Stimulated activated CD4-positive, alpha-beta T cell treated with anti-CD3 and anti-CD28 coated beads, Interleukin-15, amount 100 ng/mL, for 1 hour (primary cell): ENCODE results near the gene SOX18.

ENCODE experiments used
- DNase-seq, 2 donors: peaks; one replicate each; pipeline ENCODE4 v3.0.0-alpha.2; 2020; ENCODE audit warnings: low read depth in 1 of 2, low spot score in 1 of 2

SOX18 gene

GRCh38 chr20:64052987-64053840 is 3.8 kb upstream of the SOX18 start:
- no peak for DNase-seq

- no peak for DNase-seq
Observed at GRCh38 chr20:64052326-64052722, 2.9 kb upstream of the SOX18 start.

DNA sequence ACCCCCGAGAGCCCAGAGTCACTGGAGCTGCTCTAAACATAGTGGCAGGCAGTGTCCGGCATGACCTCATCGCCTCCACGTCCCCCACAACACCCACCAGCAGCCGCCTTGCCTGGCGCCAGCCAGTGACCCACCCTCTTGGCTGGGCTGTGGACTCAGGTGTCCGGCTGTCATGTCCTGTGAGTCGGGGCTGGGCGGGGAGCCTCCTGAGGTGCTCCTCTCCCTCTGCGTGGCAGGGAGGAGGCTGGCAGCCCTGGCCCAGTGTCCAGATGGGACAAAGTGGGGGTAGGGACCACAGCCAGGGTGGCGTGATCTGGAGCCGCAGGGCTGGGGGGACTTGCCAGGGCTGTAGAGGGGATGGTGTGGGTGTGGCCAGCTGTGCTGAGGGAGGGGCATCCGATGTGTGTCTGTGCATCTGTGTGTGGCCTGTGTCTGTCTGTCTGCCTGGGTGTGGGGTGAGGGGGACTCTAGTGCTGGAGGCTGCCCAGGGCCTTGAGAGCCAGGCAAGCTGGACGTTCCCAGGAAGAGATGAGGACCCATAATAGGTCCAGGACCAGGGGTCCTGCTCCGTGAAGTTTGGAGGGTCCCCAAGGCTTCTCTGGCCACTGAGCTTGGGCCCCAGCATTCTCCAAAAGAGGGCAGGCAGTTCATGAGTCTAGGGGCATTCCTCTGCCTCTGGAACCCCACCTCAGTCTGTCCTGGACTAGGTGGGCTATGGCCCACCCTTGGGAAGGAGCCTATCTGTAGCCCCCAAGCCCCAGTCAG is 2.3 kb upstream of the SOX18 start:
- DNase-seq = no peak

GRCh38 chr20:64051033-64051452 is 1.6 kb upstream of the SOX18 start:
- no peak for DNase-seq

- no peak for DNase-seq
Observed at GRCh38 chr20:64050261-64051032, 1.0 kb upstream of the SOX18 start.

- DNase-seq = no peak
Observed at GRCh38 chr20:64049878-64050260, 430 bp upstream of the SOX18 start.

- DNase-seq = no peak
Observed at GRCh38 chr20:64048402-64049044, 916 bp downstream of the SOX18 start.

DNA sequence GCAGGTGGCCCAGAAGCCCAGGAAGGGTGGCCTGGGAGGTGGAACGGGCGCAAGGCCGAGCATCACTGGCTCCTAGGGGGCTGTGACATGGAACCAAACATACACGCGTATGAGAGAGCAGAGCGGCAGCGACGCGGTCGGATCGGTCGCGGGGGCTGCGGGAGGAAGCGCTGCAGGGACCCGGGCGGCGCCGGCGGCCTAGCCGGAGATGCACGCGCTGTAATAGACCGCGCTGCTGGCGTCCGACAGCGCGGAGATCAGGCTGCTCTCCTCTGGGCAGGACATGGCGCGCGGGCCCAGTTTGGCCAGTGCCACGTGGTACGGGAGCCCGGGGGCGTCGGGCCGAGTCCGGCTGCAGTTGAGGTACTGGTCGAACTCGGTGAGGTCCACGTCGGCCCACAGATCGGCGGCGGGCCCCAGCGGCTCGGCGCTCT is 1.5 kb downstream of the SOX18 start:
- DNase-seq = no peak

- DNase-seq = no peak
Observed at GRCh38 chr20:64047046-64047389, 2.4 kb downstream of the SOX18 start.

DNA sequence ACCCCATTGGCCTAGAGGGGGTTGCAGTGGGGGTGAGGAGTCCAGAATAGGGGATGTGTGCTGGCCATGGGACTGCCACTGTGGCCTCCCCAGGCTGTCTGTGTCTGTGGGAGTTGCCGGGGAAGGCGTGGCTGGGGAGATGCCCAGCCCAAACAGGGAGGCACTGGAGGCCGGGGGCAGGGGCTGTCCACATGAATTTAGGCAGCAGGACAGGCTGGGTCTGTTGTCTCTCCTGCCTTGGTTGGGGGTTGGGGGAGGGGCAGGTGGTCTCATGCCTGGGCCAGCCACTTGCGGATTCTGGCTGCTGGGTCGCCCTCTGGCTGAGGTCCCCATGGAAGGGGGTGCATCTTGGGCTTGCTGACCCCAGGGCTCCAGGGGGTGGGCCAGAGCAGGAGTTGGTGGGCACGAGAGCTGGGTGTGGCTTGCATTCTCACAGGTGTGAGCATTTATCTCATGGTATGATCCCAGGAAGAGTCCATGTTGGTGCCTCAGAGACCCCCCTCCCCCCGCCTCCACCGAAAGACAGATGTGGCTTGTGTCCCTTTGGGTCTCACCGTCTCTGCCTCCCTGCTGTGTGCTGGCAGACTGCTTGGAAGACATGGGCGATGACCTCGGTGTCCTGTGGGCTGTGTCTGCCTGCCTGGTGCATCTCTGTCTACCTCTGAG is 4.0 kb downstream of the SOX18 start:
- DNase-seq = no peak

GRCh38 chr20:64044484-64045247 is 4.8 kb downstream of the SOX18 start:
- no peak for DNase-seq

- no peak for DNase-seq
Observed at GRCh38 chr20:64043768-64044167, 5.7 kb downstream of the SOX18 start.

GRCh38 chr20:64042054-64042781 is 7.2 kb downstream of the SOX18 start:
- DNase-seq = no peak

DNA sequence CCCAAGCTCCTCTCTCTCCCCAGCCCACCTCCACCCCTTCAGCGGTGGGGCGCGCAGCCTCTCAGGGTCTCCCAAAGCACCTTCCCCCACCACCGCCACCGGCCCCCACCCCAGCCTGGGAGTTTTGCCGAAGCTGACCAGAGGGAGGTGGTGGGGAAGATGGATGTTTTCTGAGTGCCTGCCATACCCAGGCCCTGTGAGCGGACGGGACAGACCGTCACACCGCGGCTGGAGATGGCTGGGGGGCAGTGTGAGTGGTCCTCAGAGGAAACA is 7.7 kb downstream of the SOX18 start:
- DNase-seq = no peak

- no peak for DNase-seq
Observed at GRCh38 chr20:64041040-64041780, 8.2 kb downstream of the SOX18 start.

DNA sequence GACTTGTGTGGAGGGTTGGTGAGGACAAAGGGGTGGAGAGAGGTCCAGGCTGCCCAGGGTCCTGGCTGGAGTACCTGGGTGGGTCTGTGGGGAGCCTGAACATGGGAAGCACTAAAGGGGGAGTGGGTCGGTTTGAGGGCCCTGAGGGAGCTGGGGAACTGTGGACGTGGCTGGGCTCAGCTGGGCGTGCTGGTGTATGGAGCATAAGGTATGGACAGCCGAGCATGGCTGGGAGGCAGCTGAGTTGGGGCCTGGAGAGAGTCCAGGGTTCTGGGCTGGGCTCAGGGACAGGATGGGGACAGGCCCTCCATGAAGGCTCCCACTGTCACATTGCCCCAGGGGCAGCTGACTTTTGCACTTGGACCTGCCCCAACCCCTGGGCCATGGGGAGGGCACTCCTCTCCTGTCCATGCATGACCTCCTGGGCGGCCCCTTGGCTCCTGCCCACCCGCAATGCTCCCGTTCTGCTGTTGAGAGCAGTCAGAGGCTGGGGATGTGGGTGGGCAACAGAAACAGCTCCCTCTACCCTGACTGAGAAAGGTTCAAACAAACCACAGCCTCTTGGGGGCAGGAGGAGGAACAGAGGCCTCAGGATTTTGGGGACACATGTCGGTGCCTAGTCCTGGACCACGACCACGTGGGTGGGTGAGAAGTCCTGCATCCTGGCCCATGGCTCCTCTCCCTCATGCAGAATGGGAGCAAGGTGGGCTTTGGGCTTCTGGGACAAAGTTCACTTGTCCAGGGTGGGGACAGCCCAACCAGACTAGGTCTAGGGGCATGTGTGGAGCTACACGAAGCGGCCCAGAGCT is 9.0 kb downstream of the SOX18 start:
- no peak for DNase-seq

DNA sequence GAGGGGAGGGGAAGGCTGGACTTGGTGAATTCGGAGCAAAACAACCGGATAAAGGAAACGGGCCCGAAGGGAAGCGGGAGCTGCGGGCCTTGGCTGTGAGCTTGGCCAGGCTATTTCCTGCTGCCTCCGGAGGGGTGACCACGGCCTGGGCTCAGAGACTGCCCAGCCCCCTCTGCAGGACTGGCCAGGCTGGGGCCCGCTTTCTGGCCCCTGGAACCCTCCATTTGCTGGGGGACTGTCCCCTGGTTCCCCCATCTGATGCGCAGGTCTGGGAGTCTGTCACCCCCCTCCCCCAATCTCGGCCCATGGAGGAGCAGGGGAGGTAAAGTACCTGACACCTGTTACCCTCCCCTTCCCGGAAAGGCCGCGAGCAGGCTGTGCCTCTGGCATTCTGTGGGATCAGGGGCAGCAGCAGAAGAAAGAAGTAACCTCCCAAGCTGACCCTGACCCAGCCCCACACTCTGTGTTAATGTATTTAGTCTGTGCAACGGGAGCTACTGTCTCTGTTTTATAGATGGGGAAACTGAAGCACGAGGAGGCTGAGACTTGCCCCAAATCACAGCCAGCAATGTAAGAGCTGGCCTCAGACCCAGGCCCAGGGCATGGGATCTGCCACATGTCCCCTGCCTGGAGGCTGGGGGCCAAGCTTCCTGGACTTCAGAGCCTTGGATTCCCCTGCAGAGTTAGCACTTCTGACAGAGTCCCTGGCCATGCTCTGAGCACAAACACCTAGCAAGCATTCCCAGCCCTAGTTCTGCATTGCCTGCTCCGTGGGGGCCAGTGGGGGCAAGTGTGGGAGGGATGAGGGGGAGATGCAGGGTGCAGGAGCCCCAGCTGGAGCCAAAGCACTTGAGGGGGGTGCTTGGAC is 9.9 kb downstream of the SOX18 start:
- no peak for DNase-seq
